HepG2 (cell line): ENCODE data around the gene YBX2. TPM values are rescaled to one million over a fixed set of nuclear protein-coding genes. Genes with fewer than 3 reads are reported as not detected.

Experiments used
- BHLHE40 ChIP-seq: IDR thresholded peaks from 2 replicates; pipeline ENCODE4 v1.6.1; 2011; ENCODE audit warnings: low read length, improper control_type of control experiment
- CEBPG ChIP-seq: IDR thresholded peaks from 2 replicates; pipeline ENCODE4 v1.6.1; 2016
- EED ChIP-seq: sonication (generic); formaldehyde crosslinking; IDR thresholded peaks from 2 replicates; pipeline ENCODE4 v1.5.0; 2020; ENCODE audit warnings: mild to moderate bottlenecking, missing genetic modification reagents
- EP300 ChIP-seq, 3 experiments: sonication (generic) in 1 of 3; formaldehyde crosslinking in 1 of 3; IDR thresholded peaks; 2 replicates each; pipeline versions ENCODE4 v1.5.1 to v1.6.1; 2011 to 2020; ENCODE audit warnings: low read depth in 2 of 3, low read length in 2 of 3, borderline replicate concordance in 1 of 3, improper control_type of control experiment in 1 of 3, mild to moderate bottlenecking in 1 of 3, missing genetic modification reagents in 1 of 3, moderate library complexity in 1 of 3
- HDAC2 ChIP-seq: sonication (generic); formaldehyde crosslinking; IDR thresholded peaks from 2 replicates; pipeline ENCODE4 v1.4.0; 2020; ENCODE audit warnings: missing genetic modification reagents
- HDAC6 ChIP-seq: fragments of 200-600 bp; sonication (generic); IDR thresholded peaks from 2 replicates; pipeline ENCODE4 v1.7.0; 2017; ENCODE audit warnings: mild to moderate bottlenecking, antibody characterized with exemption, low read length, low read depth
- KLF15 ChIP-seq: sonication (generic); formaldehyde crosslinking; IDR thresholded peaks from 2 replicates; pipeline ENCODE4 v1.8.1; 2023; ENCODE audit warnings: borderline replicate concordance, mild to moderate bottlenecking, inconsistent platforms, missing genetic modification reagents, mixed read lengths
- RARG ChIP-seq: sonication (generic); formaldehyde crosslinking; IDR thresholded peaks from 2 replicates; pipeline ENCODE4 v1.4.0; 2020; ENCODE audit warnings: low read depth, mild to moderate bottlenecking, missing genetic modification reagents
- REL ChIP-seq: sonication (generic); formaldehyde crosslinking; conservative IDR thresholded peaks from 2 replicates; pipeline ENCODE4 v1.8.0; 2022; ENCODE audit warnings: mild to moderate bottlenecking, missing genetic modification reagents, moderate library complexity
- RXRA ChIP-seq: sonication (generic); formaldehyde crosslinking; IDR thresholded peaks from 2 replicates; pipeline ENCODE4 v1.5.1; 2020; ENCODE audit warnings: missing genetic modification reagents
- SIX4 ChIP-seq: sonication (generic); formaldehyde crosslinking; IDR thresholded peaks from 2 replicates; pipeline ENCODE4 v1.4.0; 2020; ENCODE audit warnings: missing genetic modification reagents
- SRY ChIP-seq: sonication (generic); formaldehyde crosslinking; IDR thresholded peaks from 2 replicates; pipeline ENCODE4 v1.8.0; 2022; ENCODE audit warnings: mild to moderate bottlenecking, missing genetic modification reagents
- SUZ12 ChIP-seq: fragments of 150-350 bp; IDR thresholded peaks from 2 replicates; pipeline ENCODE4 v1.6.1; 2014; ENCODE audit warnings: low read depth, low read length
- TAF15 ChIP-seq: fragments of 200-400 bp; formaldehyde crosslinking; IDR thresholded peaks from one replicate; pipeline ENCODE4 v1.6.1; 2018; ENCODE audit warnings: mild to moderate bottlenecking, low read depth, low read length; ENCODE audit not compliant: poor library complexity, severe bottlenecking
- ZBTB14 ChIP-seq: sonication (generic); formaldehyde crosslinking; IDR thresholded peaks from 2 replicates; pipeline ENCODE4 v1.4.0; 2020; ENCODE audit warnings: missing genetic modification reagents
- ZBTB38 ChIP-seq: sonication (generic); formaldehyde crosslinking; IDR thresholded peaks from 2 replicates; pipeline ENCODE4 v1.5.1; 2020; ENCODE audit warnings: mild to moderate bottlenecking, missing genetic modification reagents
- ZFP36 ChIP-seq: fragments of 150-350 bp; IDR thresholded peaks from 2 replicates; pipeline ENCODE4 v1.6.1; 2018; ENCODE audit warnings: borderline replicate concordance, low read length, low read depth; ENCODE audit not compliant: partially characterized antibody
- ZKSCAN5 ChIP-seq: sonication (generic); formaldehyde crosslinking; IDR thresholded peaks from 2 replicates; pipeline ENCODE4 v1.5.1; 2020; ENCODE audit warnings: mild to moderate bottlenecking, missing genetic modification reagents
- ZKSCAN8 ChIP-seq: IDR thresholded peaks from 2 replicates; pipeline ENCODE4 v1.6.1; 2016; ENCODE audit warnings: borderline replicate concordance, missing genetic modification reagents, missing compliant biosample characterization
- ZNF530 ChIP-seq: sonication (generic); formaldehyde crosslinking; IDR thresholded peaks from 2 replicates; pipeline ENCODE4 v1.5.0; 2020; ENCODE audit warnings: low read depth, mild to moderate bottlenecking, missing genetic modification reagents
- ZNF546 ChIP-seq: sonication (generic); formaldehyde crosslinking; conservative IDR thresholded peaks from 2 replicates; pipeline ENCODE4 v1.8.1; 2023; ENCODE audit warnings: mild to moderate bottlenecking, missing genetic modification reagents
- ZNF597 ChIP-seq: sonication (generic); formaldehyde crosslinking; IDR thresholded peaks from 2 replicates; pipeline ENCODE4 v1.5.0; 2020; ENCODE audit warnings: missing genetic modification reagents
- ZNF703 ChIP-seq: sonication (generic); formaldehyde crosslinking; IDR thresholded peaks from 2 replicates; pipeline ENCODE4 v1.5.1; 2020; ENCODE audit warnings: missing genetic modification reagents, mild to moderate bottlenecking, moderate library complexity, borderline replicate concordance
- ZNF737 ChIP-seq: sonication (generic); formaldehyde crosslinking; IDR thresholded peaks from 2 replicates; pipeline ENCODE4 v1.5.0; 2020; ENCODE audit warnings: missing genetic modification reagents, mild to moderate bottlenecking, borderline replicate concordance
- ZNF746 ChIP-seq: sonication (generic); formaldehyde crosslinking; IDR thresholded peaks from 2 replicates; pipeline ENCODE4 v1.8.0; 2022; ENCODE audit warnings: mild to moderate bottlenecking, missing genetic modification reagents
- ZSCAN9 ChIP-seq: IDR thresholded peaks from 2 replicates; pipeline ENCODE4 v1.6.1; 2016; ENCODE audit warnings: borderline replicate concordance
- polyA plus RNA-seq, 8 experiments: library from polyadenylated mRNA; depleted of rRNA in 3 of 8; stranded (reverse) in 7 of 8; unstranded in 1 of 8; fragments of >200 nt; fragmentation: Illumina TruSeq in 4 of 8; extraction: Trizol in 4 of 8; gene quantifications; 2 replicates each; pipeline versions ENCODE4 v1.2.1 to v1.2.3, GENCODE V29; 2011 to 2016; ENCODE audit warnings: low read depth in 4 of 8, missing spikeins in 1 of 8, mixed read lengths in 1 of 8; ENCODE audit not compliant: insufficient read depth in 1 of 8
- total RNA-seq, 5 experiments: library from RNA; depleted of rRNA; stranded (reverse); fragments of >200 nt; fragmentation: Illumina TruSeq; extraction: Trizol; gene quantifications; 2 replicates each; pipeline ENCODE4 v1.2.3, GENCODE V29; 2016; ENCODE audit warnings: low read depth in 1 of 5
- TF ChIP-seq, protein P1 (sequence below): sonication (generic); formaldehyde crosslinking; IDR thresholded peaks from 2 replicates; pipeline ENCODE4 v1.5.0; 2020; ENCODE audit warnings: missing genetic modification reagents

Gene YBX2
- total and polyA plus RNA-seq, 2 of the 13 experiments (the other 11 are each of a cell fraction or from before 2014, with no cell fraction given): 0.12 to 0.22 TPM

GRCh38 chr17:7252176-7253043 lies 42.0 kb downstream of the YBX2 start, which contains the start of gene ELP5 (continued):
- peak; percentile 84 for TF ChIP-seq TAF15
- peak; percentile 61 for TF ChIP-seq ZBTB38 (CRISPR knock-in tag)
- no peak for TF ChIP-seq ZNF530 (CRISPR knock-in tag)
- 0 out of 2 replicates have a peak, but pooled peaks have one; percentile 66 for TF ChIP-seq REL (CRISPR knock-in tag)
- no peak for TF ChIP-seq ZNF703
- TF ChIP-seq ZNF597 (CRISPR knock-in tag): no peak
- TF ChIP-seq BHLHE40: no peak; the same call in 1 of the 2 replicates
- TF ChIP-seq ZBTB14 (CRISPR knock-in tag): no peak; the same call in 1 of the 2 replicates
- no peak; the same call in 1 of the 2 replicates for TF ChIP-seq SIX4 (CRISPR knock-in tag)
- peak; percentile 88 for TF ChIP-seq RXRA
- TF ChIP-seq EP300 (IDR thresholded peaks at IDR 0.05; ENCODE audit: low read depth in 2 of 2, low read length in 2 of 2): peak in 1 of 2 experiments; percentile 27; a peak in 1 of 4 replicates
- TF ChIP-seq EP300 (CRISPR knock-in tag; IDR thresholded peaks at IDR 0.05; ENCODE audit: borderline replicate concordance): 0 out of 2 replicates have a peak, but pooled peaks have one; percentile 23
- 0 out of 2 replicates have a peak, but pooled peaks have one; percentile 62 for TF ChIP-seq KLF15 (CRISPR knock-in tag)
- no peak for TF ChIP-seq CEBPG (CRISPR knock-in tag)
- TF ChIP-seq ZKSCAN5 (CRISPR knock-in tag): no peak
- peak; percentile 64; the same call in 1 of the 2 replicates for TF ChIP-seq HDAC2 (CRISPR knock-in tag)
- TF ChIP-seq ZNF746 (CRISPR knock-in tag): peak; percentile 87; the same call in 1 of the 2 replicates
- TF ChIP-seq SRY (CRISPR knock-in tag): peak; percentile 67; the same call in 1 of the 2 replicates
- TF ChIP-seq SUZ12: no peak
- peak; percentile 37 for TF ChIP-seq ZKSCAN8 (CRISPR knock-in tag)
- peak; percentile 91; the same call in 1 of the 2 replicates for TF ChIP-seq RARG (CRISPR knock-in tag)
- TF ChIP-seq ZNF546: no peak; the same call in 1 of the 2 replicates
- no peak for TF ChIP-seq ZFP36
- TF ChIP-seq ZNF737 (CRISPR knock-in tag): no peak
- TF ChIP-seq ZSCAN9 (CRISPR knock-in tag): no peak
- TF ChIP-seq EED (CRISPR knock-in tag): peak; percentile 41; the same call in 1 of the 2 replicates
- no peak for TF ChIP-seq HDAC6
- TF ChIP-seq, protein P1, sequence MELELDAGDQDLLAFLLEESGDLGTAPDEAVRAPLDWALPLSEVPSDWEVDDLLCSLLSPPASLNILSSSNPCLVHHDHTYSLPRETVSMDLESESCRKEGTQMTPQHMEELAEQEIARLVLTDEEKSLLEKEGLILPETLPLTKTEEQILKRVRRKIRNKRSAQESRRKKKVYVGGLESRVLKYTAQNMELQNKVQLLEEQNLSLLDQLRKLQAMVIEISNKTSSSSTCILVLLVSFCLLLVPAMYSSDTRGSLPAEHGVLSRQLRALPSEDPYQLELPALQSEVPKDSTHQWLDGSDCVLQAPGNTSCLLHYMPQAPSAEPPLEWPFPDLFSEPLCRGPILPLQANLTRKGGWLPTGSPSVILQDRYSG (CRISPR knock-in tag): no peak
